Endometrial microvascular endothelial cells (primary cell): Measurements from ENCODE around the gene SLC35E1. TPM values are rescaled to one million over a fixed set of nuclear protein-coding genes. Genes with fewer than 3 reads are reported as not detected.
"Not testable (repeated sequence)": the region's sequence is repeated elsewhere in the genome, so short reads cannot be mapped to it uniquely, and the experiment has no call there.

Source experiments
- in situ Hi-C: cut with HindIII; loops from 2 replicates; pipeline ENCODE4 v1.10.0; 2017; ENCODE audit warnings: low sequenced_read_pairs, low pct_unique_long_range_greater_than_20kb; ENCODE audit errors: inconsistent ontology term
- total RNA-seq: library from RNA; depleted of rRNA; stranded (reverse); fragments of >200 nt; gene quantifications from one replicate; pipeline ENCODE4 v1.2.3, GENCODE V29; 2015; ENCODE audit errors: inconsistent ontology term

Gene SLC35E1
- total RNA-seq, 1 donor from 2014 or later: 31.7 TPM

DNA sequence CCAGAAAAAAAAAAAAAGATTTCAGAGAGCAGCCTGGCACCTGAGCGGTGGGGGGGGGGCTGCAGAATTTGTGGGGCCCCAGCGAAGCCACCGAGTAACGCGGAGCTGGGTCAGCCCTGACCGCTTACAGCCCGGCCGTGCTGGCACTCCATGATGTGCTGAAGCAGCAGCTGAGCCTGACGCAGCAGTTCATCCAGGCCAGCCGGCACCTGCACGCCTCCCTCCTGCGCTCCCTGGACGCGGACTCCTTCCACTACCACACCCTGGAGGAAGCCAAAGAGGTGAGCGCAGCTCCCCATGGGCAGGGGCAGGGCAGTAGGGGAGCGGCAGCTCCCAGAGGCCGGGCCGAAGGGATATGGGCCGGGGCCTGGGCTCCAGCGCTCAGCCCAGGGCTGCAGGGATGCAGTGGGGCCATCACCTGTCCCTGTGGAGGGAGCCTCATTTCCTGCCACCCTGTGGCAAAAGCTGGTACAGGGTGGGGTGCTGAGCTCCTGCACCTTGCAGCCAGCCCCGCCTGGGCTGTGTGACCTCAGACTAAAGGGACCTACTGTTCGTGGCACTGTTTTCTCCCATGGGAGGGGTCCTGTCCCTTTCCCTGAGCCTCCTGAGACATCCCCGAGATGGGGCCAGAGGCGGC is 57.7 kb downstream of the SLC35E1 start:
- in situ Hi-C loops: no loop called here

DNA sequence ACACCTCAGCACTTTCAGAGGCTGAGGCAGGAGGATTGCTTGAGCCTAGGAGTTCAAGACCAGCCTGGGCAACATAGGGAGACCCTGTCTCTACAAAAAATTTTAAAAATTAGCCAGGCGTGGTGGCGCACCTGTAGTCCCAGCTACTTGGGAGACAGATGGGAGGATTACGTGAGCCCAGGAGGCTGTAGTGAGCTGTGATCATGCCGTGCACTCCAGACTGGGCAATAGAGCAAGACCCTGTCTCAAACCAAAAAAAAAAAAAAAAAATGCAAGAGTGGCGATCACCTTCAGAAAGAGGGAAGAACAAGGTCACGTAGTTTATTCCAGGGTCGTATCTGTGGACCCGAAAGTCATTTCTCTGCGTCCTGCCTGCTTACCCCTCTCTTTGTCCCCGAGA is 59.6 kb downstream of the SLC35E1 start:
- in situ Hi-C loops: not testable (repeated sequence)

DNA sequence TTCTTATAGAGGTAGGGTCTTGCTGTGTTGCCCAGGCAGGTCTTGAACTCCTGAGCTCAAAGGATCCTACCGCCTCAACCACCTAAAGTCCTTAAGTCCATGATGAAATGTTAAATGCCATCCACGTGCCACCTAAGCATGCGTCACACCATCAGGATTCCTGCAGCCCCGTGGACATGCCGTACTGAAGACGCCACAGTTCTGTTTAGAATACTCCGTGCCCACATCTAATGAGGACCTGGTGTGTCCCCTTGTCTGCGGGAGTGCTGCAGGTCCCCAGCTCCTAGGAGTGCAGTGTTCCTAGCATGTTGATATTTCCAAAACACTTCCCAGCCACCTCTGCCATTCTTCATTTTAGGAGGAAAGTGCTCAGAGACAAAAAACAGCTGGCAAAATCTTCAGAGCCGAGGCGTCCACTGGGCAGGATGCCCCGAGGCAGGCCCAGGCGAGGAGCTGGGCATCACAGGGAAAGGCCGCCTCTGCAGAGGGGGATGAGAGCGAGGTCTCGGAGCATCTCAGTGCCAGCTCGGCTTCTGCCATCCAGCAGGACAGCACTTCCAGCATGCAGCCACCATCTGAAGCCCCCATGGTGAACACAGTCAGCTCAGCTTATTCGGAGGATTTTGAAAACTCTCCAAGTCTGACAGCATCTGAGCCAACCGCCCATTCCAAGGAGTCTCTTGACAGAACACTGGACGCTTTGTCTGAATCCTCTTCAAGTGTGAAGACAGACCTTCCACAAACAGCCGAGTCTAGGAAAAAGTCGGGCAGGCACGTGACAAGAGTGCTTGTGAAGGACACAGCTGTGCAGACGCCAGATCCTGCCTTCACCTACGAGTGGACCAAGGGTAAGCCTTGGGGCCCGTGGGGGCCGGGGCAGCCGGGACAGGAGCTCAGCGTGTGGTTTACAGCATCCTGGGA is 62.8 kb downstream of the SLC35E1 start:
- in situ Hi-C loops: no loop called here

DNA sequence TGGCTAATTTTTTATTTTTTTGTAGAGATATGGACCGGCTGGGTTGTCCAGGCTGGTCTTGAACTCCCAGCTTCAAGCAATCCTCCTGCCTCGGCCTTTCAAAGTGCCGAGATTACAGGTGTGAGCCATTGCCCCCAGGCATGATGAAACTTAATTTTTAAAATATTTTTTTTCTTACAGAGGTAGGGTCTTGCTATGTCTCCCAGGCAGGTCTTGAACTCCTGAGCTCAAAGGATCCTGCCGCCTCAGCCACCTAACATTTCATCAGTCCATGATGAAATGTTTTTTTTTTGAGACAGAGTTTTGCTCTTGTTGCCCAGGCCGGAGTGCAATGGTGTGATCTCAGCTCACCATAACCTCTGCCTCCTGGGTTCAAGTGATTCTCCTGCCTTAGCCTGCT is 63.7 kb downstream of the SLC35E1 start:
- in situ Hi-C loops: no loop called here

- in situ Hi-C loops: no loop called here
Observed at GRCh38 chr19:16506961-16507360, 65.3 kb downstream of the SLC35E1 start.

DNA sequence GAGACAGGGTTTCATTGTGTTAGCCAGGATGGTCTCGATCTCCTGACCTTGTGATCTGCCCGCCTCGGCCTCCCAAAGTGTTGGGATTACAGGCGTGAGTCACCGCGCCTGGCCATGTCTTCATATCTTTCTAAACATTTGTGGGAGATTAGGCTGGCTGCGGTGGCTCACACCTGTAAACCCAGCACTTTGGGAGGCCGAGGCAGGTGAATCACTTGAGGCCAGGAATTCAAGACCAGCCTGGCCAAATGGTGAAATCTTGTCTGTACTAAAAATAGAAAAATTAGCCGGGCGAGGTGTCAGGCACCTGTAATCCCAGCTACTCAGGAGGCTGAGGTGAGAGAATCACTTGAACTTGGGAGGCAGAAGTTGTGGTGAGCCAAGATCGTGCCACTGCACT is 66.1 kb downstream of the SLC35E1 start:
- in situ Hi-C loops: not testable (repeated sequence)

DNA sequence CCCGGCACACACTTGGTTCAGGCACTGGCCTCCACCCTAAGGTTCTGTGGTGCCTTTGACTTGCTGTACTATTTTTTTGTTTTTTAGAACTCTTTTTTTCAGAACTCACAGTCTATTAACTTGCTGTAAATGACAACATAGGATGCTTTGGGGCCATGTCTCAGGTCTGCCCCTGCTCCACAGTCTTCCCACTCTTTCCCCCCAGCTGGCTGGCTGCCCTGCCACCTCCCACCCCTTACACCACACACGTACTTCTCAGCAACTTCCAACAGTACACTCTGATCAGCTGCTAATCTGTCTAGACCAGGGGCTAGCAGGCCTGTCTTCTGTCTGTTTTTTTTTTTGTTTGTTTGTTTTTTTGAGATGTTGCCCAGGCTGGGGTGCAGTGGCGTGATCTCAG is 67.9 kb downstream of the SLC35E1 start:
- in situ Hi-C loops: no loop called here

Other genes starting within 250 kb of the SLC35E1 start
- gene KLF2, start 247.6 kb downstream of the SLC35E1 start, total RNA-seq: 8.5 TPM
- 8.7 TPM for gene EPS15L1, start 100.4 kb downstream of the SLC35E1 start, total RNA-seq
- not detected for gene CALR3, start 76.2 kb downstream of the SLC35E1 start, total RNA-seq
- 2.4 TPM for gene C19orf44, start 76.0 kb downstream of the SLC35E1 start, total RNA-seq
- 10.6 TPM for gene CHERP, start 30.0 kb downstream of the SLC35E1 start, total RNA-seq
- 8.5 TPM for gene MED26, start 55.8 kb upstream of the SLC35E1 start, total RNA-seq
- 114 TPM for gene SMIM7, start 87.7 kb upstream of the SLC35E1 start, total RNA-seq
- not detected for gene TMEM38A, start 88.7 kb upstream of the SLC35E1 start, total RNA-seq
- not detected for gene NWD1, start 147.4 kb upstream of the SLC35E1 start, total RNA-seq